NCI-H146 treated with DMSO at 0.1 percent for 48 hours (cell line): Measurements from ENCODE around the gene DPEP1.
"Not testable (repeated sequence)": the region's sequence is repeated elsewhere in the genome, so short reads cannot be mapped to it uniquely, and the experiment has no call there.

Experiments
- DNase-seq: peaks from one replicate; lab custom pipeline; 2025; ENCODE audit not compliant: unreplicated experiment; lab: John Stamatoyannopoulos, UW

Gene DPEP1

DNA sequence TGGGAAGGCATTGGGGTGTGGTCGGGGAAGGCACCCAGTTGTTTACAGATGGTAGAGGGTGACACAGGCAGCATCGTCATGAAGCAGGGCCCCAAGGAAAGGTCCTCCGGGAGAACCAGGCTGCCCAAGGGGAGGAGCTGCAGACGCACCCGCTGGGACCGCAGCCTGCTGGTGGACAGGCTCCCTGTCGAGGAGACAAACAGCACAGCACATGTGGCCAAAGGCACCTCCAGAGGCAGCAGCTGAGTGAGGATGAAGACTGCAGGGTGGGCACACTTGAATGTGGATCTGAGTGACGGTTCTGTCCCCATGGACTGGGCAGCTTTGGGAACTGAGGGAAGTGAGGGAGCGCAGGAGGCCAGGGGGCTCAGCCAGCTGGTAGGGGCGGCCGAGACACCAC is 31.7 kb downstream of the DPEP1 start:
- DNase-seq, result no peak

DNA sequence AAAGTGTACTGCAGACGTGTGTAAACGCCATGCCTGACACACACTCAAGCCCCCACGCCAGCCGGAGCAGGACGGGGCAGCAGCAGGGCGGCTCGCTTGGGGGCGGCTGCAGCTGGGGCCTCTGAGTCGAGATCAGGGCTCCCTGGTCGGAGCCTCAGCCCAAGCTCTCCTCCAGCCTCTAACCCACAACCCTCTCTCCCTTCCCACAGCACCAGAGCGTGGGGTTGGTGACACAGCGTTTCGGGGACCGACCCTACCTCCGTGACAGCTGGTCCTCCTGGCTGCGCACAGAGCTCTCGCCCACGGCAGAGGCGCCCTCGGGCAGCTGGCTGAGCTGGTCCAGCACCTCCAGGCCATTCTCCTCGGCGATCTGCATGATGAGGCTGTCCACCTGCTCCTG is 32.8 kb downstream of the DPEP1 start:
- no peak for DNase-seq

DNA sequence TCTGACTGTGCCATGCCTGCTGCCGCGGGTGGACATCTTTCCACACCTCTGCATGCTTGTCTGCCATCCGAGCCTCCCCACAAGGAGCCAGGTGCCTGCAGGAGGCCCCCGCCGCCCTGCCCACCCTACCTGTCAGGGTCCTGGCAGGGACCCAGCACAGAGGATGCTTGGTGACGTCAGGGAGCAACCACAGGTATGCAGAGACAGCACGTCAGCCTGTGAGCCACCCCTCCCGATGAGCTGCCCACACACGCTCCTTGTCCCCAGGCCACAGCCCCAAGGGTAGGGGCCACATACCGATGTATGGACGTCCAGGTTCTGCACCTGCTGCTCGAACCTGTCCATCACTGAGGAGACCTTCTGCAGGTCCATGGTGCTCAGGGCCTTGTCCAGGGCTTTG is 33.5 kb downstream of the DPEP1 start:
- DNase-seq, result no peak

DNA sequence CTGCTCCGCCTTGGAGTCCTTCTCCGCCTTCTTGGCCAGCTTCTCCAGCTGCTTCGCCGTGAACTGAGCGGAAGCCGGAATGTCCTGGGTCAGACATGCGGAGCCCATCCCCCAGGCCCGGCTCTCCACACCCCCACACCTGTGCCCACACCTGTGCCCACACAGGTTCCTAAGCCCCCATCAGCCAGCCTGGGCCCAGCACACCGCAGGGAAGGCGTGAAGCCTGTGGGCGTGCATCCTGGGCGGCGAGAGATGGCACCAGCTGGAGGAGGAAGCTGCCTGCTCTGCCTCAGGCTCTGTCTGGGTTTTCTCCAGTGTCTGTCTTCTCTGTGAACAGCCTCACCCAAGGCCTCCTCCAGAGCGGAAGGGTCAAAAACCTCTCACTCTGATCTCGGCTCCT is 38.1 kb downstream of the DPEP1 start:
- no peak for DNase-seq

DNA sequence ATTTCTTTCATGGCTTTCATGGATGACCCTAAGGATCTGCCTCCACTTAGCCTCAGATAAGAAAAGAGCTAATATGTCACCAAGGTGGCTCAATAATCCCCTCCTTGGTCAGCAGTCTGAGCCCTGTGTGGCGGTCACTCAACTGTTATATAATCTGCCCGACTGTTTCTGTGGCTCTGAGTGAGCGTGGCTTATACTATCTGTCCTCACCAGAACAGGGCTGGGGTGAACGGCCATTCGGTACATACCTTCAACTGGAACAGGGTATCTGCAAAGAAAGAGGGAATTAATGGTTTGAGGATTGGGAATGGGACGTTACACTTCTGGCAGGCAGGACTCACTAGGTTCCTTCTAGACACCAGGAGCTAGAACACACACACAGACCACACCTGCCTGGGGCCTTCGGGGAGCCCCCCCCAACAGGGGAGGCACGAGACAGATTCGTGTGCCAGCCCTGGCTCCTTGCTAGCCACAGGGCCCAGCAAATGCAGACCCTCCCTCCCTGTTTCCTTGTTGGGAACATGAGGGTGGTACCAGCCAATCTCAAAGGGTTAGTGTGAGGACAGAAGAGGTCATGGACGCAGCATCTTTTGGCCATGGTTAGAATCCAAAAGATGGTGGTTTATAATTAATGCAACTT is 40.3 kb downstream of the DPEP1 start:
- no peak for DNase-seq

DNA sequence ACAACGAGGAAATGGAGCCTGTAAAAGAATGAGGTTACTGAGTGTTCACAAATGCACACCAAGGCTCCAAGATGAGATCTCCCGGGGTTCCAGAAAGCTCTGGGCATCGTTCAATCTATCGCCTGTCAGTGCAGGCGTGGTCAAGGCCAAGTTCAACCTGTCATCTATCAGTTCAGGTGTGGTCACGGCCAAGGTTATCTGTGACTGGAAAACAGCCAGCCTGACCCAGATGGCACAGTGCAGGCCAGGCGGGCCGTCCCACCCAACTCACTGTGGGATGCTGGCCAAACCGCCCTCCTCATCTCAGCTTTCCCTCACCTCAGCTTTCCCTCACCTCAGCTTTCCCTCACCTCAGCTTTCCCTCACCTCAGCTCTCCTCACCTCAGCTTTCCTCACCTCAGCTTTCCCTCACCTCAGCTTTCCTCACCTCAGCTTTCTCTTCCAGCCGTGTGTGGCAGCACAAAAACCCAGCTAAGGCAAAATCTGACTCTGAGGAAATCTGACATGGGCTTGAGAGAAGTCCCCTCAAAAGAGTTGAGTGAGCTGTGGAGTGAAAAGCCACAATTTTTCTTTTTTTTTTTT is 41.7 kb downstream of the DPEP1 start:
- no peak for DNase-seq

DNA sequence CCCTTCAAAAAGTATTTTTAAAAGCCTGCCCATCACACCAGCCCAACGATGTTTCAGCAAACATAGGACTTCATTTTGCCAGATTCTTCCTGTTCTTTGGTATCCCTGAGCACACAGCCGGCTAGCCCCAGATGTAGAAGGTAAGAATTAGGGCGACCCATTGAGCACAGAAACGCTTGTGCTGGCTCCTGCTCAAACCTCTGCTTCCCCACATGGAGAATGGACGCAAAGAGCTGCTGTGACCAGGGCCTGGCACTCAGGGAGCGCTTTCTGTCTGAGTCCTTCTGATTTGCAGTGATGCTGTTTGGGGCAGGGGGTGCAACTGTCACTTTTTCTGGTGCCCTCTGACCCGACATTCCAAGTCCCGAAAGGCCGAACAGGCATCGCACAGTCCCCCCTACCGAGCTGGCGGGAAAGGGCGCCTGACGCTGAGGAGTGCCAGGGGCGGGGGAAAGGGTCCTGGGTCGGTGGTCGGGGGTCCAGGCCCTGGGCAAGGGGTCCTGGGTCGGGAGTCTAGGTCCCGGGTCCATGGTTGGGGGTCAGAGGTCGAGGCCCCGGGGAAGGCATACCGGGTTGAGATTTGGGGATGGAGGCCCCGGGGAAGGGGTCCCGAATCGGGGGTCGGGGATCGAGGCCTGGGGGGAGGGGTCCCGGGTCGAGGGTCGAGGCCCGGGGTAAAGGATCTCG is 43.1 kb downstream of the DPEP1 start:
- DNase-seq, result no peak

DNA sequence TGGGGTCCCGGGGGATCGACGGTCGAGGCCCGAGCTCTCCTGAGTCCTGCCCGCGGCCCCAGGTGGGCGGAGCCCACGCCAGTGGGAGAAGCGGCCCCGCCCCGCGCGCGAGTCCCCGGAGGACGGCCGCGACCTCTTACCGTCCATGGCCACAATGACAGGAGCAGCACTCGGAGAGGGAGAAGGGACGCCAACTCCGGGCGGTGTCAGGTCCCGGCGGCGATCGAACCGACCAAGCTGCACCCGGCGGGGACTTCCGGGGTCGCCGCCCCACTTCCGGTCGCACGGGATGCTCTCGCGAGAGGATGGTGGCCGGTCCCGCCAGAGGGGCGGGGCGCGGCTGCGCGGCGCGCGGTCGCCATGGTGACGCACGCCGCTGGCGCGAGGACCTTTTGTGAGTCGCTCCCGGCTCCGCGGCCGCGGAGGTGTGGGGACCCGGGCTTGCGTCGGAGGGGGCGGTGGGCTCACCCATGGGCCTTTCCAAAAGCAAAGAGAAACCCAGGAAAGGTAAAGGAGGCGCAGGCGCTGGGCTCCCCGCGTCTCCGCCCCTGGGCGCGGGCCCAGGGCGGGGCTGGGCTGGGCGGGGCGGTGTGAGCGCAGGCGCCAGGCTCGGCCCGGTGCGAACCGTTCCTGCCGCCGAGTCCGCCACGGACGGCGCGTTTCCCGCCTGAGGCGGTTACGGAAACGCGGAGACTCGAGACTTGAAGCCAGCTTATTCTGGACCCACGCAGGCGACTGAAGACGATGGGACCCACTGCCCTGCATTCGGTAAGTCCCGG is 44.2 kb downstream of the DPEP1 start, which contains the start of the genes CHMP1A and SPATA33:
TSS of gene CHMP1A (minus strand) at position 267 of the 779 bp plus-strand sequence. CDS start at position 147, 120 bp downstream.
TSS of gene SPATA33 (plus strand) at position 395 of the 779 bp plus-strand sequence. CDS start at position 471, 76 bp downstream.
- DNase-seq, result peak; percentile 24

DNA sequence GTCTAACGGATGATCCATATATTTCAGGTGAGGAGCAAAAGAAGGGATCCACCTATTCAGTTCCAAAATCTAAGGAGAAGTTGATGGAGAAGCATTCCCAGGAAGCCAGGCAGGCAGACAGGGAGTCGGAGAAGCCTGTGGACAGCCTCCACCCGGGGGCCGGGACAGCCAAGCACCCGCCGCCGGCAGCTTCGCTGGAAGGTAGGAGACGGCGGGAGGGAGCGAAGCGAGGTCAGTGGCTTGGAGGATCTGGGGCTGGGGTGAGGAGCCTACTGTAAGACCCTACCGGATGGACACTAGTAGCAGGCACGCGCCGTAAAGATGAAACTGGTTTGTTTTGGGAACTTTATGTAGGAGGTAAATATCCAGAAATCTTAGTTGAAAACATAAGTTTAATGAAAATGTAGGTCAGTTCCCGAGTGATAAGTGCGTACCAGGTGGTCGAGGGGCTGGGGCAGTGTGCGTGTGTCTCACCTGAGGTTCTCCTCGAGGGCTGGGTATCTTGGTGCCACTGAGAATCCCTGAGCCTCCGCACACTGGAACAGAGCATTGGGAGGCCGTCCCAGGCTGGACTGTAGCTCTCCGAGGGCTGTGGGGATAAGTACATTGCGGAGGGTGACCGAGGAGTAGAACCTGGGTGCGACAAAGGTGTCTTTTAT is 44.9 kb downstream of the DPEP1 start:
- DNase-seq, result no peak

DNA sequence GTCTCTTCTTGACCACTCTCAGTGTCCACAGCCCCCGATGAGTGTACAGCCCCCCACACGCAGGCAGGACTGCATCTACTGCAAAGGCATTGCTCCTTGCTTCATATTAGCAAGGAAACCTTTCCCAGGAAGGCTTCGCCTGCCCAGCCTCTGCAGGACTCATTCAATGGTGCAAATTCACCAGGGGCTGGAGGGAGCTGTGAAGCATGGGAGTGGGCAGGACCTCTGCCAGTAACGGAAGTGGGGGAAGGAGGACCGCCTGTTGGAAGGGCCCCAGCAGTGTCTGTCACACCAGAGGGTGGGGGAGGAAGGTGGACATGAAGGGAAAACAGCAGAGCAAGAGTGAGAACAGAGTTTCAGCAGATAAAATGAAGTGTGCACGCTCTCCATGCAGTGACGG is 46.7 kb downstream of the DPEP1 start:
- DNase-seq, result no peak

DNA sequence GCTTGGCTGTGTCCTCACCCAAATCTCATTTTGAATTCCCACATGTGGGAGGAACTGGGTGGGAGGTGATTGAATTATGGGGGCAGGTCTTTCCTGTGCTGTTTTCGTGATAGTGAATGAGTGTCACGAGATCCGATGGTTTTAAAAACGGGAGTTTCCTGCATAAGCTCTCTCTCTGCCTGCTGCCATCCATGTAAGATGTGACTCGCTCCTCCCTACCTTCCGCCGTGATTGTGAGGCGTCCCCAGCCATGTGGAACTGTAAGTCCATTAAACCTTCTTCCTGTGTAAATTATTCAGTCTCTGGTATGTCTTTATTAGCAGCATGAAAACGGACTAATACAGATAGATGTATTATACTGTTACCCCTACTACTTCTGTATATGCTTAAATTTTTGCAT is 47.8 kb downstream of the DPEP1 start:
- DNase-seq, result no peak

DNA sequence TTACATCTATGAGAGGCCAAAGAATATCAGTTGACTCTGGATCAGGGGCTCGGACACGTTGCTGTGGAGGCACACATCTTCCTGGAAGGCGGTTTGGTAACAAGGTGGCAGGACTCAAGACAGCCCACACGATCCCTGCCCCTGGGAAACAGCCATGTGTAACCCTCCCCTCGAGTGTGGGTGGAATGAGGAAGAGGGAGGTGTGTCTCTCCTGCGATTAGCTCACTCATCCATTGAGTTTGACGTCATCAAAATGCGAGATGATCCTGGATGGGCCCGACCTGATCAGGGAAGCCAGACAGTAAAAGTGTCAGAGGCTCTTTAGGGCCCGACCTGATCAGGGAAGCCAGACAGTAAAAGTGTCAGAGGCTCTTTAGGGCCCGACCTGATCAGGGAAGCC is 50.8 kb downstream of the DPEP1 start:
- not testable (repeated sequence) for DNase-seq

DNA sequence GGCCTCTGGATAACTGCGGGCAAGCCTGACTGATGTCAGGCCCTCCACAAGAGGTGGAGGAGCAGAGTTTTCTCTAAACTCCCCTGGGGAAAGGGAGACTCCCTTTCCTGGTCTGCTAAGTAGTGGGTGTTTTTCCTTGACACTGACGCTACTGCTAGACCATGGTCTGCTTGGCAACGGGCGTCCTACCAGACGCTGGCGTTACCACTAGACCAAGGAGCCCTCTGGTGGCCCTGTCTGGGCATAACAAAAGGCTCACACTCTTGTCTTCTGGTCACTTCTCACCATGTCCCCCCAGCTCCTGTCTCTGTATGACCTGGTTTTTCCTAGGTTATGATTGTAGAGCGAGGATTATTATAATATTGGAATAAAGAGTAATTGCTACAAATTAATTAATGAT is 53.6 kb downstream of the DPEP1 start:
- not testable (repeated sequence) for DNase-seq

DNA sequence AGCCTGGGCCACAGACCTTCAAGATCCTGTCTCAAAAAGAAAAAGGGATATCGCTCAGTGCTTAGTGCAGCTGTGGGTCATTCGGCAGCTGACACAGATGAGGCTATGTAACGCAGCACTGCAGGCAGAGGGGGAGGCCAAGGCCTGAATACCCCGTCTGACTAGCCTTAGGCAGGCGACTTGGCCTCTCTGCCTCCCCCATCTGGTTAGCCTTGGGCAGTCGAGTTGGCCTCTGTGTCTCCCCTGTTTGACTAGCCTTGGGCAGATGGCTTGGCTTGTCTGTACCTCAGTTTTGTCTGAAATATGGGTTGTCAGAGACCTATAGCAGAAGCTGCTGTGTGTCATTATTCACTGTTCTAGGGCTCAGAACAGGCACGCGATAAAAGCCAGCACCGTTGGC is 54.2 kb downstream of the DPEP1 start:
- DNase-seq, result no peak

DNA sequence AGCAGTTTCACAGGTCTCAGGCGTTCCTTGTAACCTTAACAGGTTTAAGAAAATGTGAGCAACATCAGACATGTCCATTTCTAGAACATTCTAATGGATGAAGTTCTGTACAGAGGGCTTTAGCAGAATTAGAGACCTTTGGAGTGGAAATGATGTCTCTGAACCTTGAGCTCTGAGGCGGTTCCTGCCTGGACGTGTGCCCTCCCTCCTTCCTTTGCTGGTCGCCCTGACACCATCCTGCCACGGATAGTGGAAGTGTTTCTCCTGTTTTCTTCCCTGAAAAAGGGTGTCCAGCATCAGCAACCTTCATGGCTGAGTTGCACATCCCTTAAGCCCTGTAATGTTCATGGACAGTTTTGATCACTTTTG is 55.3 kb downstream of the DPEP1 start:
- DNase-seq, result no peak

DNA sequence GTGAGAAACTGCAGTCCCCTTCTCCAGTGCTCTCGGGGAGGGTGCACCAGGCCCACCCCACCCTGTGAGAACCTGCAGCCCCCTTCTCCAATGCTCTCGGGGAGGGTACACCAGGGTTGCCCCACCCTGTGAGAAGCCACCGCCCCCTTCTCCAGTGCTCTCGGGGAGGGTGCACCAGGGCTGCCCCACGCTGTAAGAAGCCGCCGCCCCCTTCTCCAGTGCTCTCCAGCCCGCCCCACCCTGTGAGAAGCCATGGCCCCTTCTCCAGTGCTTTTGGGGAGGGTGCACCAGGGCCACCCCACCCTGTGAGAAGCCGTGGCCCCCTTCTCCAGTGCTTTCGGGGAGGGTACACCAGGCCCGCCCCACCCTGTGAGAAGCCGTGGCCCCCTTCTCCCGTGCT is 56.3 kb downstream of the DPEP1 start:
- no peak for DNase-seq

DNA sequence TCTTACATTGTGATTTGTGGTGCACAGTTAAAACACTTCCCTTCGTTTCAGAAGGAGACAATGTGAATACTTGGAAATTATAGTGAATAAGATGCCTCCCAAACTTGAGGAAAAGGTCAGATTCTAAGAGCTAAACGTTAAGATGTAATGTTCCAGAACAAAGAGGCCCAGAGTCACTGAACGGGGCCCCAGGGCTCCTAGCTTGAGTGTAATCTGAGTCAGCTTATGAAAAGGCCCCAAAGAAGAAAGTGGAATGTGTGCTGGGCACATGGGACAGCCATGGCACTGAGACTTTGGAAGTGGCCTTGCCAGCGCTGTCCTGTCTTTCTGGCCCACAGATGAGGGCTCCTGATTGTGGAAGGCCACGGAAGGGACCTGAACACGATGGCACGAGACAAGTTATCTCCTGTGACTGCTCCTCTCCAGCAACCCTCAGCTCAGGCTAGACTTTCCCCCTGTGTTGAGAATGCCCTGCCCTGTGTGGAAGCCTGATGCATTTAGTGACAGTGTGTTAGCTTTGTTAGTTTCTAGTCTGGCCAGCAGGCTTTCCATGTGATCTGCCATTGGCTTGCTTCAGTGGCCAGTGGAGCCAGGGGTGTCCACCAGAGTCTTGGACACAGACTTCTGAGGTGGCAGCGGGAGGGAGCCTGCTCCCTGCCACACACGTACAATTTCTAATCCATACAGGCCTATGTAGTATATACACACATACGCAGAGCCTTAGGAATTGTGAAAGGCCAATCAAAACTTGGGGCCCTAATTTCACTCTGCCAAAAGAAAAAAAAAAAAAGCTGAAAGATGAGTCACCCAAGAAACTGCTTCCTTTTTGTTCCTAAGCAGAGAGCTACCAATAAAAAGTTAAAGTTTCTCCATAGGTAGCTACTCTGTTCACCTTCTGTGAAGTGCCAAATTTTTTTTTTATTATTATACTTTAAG is 57.3 kb downstream of the DPEP1 start:
- no peak for DNase-seq

DNA sequence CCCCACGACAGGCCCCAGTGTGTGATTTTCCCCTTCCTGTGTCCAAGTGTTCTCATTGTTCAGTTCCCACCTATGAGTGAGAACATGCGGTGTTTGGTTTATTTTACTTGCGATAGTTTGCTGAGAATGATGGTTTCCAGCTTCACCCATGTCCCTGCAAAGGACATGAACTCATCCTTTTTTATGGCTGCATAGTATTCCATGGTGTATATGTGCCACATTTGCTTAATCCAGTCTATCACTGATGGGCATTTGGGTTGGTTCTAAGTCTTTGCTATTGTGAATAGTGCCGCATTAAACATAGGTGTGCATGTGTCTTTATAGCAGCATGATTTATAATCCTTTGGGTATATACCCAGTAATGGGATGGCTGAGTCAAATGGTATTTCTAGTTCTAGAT is 58.1 kb downstream of the DPEP1 start:
- not testable (repeated sequence) for DNase-seq

DNA sequence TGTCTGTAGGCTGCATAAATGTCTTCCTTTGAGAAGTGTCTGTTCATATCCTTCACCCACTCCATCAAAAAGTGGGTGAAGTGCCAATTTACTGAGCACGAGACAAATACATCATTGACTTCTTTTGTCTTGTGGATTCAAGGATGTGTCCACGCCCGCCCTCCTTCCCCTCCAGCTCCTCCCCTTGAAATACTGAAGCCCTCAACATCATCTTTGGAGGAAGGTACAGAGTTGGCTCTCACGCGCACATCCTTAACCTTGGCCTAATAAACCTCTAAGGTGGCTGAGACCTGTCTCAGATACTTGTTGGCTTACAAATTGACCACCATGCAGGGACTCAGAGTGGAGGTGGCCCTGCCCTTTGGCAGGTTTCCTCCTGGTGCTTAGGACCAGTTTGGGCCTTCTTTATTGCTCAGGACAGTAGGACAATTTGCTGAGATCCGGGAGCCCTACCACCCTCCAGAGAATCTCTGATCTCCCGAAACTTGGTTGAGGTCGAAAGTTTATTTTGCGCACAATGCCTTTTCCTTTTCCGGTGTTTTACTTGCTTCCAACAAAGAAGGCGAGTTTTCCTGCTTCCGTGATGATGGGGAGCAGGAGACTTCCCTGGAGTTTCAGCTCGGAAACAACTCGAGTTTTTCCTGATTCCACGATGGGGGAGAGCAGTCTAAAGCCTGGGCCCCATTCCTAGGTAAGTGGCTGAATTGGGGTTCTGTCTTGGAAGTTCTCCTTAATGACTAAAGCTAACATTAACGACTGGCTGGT is 58.9 kb downstream of the DPEP1 start:
- DNase-seq, result no peak
